Measurements from ENCODE around the gene PRKG1. TPM values are rescaled to one million over a fixed set of nuclear protein-coding genes. Genes with fewer than 3 reads are reported as not detected.

The PRKG1 gene
- total and polyA plus RNA-seq, 2 of the 4 experiments (the other 2 are of a cell fraction), result 3.5 to 18.3 TPM

- Histone ChIP-seq H3K18ac (ENCODE audit: low read depth, low read length) (no peak overlapping the region), H3K36me3 (ENCODE audit: control insufficient read depth, insufficient read depth, low read length) (no peaks in the 10 kb centered on the region), H3K4me3 (ENCODE audit: insufficient read depth, low read depth, low read length) (no peak overlapping the region), H3K9ac (ENCODE audit: low read depth, low read length) (no peak overlapping the region), H3K4me1 (ENCODE audit: control insufficient read depth, insufficient read depth, low read length) (no peaks in the 10 kb centered on the region), H2AK5ac (ENCODE audit: low read depth, low read length) (no peak overlapping the region), H3K23ac (ENCODE audit: low read depth, low read length) (no peak overlapping the region), H3K14ac (replicated peaks; ENCODE audit: low read depth, low read length) (no peak overlapping the region), H2BK5ac (ENCODE audit: low read depth, low read length, poor library complexity, severe bottlenecking) (no peak overlapping the region), H4K5ac (ENCODE audit: low read depth, low read length) (no peak overlapping the region), H4K91ac (ENCODE audit: insufficient read depth, low read depth, low read length) (no peak overlapping the region), H3K27me3 (ENCODE audit: control insufficient read depth, insufficient read depth, low read length) (no peaks in the 10 kb centered on the region), H3K56ac (ENCODE audit: extremely low read depth, insufficient read depth, low read length) (no peak overlapping the region), H2BK15ac (ENCODE audit: low read depth, low read length) (no peak overlapping the region), H3K4me2 (ENCODE audit: low read depth, low read length) (no peak overlapping the region), H4K20me1 (ENCODE audit: insufficient read depth, low read length) (no peaks in the 10 kb centered on the region), H3K79me1 (ENCODE audit: low read depth in 1 of 2, low read length in 2 of 2) (no peaks in the 10 kb centered on the region), H2AK9ac (replicated peaks; ENCODE audit: low read depth, low read length, poor library complexity) (no peak overlapping the region), H3K27ac (ENCODE audit: insufficient read depth, low read length) (no peak overlapping the region), H4K8ac (ENCODE audit: low read depth in 2 of 2, low read length in 2 of 2) (no peak overlapping the region), H3K4ac (ENCODE audit: low read depth, low read length) (no peak overlapping the region), H2AFZ (replicated peaks; ENCODE audit: low read length, poor library complexity) (no peak overlapping the region), H3K9me3 (ENCODE audit: control insufficient read depth, insufficient read depth, low read length) (no peaks in the 10 kb centered on the region), H3K9me1 (ENCODE audit: insufficient read depth, low read length) (no peaks in the 10 kb centered on the region), H2BK20ac (ENCODE audit: low read depth, low read length) (no peak overlapping the region), H2BK120ac (ENCODE audit: low read depth, low read length) (no peak overlapping the region)
- TF ChIP-seq NFE2L2 (IDR thresholded peaks at IDR 0.05; ENCODE audit: low read depth, low read length), result no peak
- TF ChIP-seq SMC3 (IDR thresholded peaks at IDR 0.05; ENCODE audit: low read depth, low read length), result no peak
- no peak for TF ChIP-seq CEBPB (IDR thresholded peaks at IDR 0.05; ENCODE audit: low read depth, low read length)
- TF ChIP-seq CHD1 (IDR thresholded peaks at IDR 0.05; ENCODE audit: low read depth, low read length), result no peak
- no peak for TF ChIP-seq ELK1 (IDR thresholded peaks at IDR 0.05; ENCODE audit: borderline replicate concordance, low read depth, low read length)
- TF ChIP-seq, protein P1, sequence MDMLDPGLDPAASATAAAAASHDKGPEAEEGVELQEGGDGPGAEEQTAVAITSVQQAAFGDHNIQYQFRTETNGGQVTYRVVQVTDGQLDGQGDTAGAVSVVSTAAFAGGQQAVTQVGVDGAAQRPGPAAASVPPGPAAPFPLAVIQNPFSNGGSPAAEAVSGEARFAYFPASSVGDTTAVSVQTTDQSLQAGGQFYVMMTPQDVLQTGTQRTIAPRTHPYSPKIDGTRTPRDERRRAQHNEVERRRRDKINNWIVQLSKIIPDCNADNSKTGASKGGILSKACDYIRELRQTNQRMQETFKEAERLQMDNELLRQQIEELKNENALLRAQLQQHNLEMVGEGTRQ (IDR thresholded peaks at IDR 0.05; ENCODE audit: low read depth, low read length), result no peak
- no peak for TF ChIP-seq RAD21 (IDR thresholded peaks at IDR 0.05; ENCODE audit: low read length)
- TF ChIP-seq, protein P2, sequence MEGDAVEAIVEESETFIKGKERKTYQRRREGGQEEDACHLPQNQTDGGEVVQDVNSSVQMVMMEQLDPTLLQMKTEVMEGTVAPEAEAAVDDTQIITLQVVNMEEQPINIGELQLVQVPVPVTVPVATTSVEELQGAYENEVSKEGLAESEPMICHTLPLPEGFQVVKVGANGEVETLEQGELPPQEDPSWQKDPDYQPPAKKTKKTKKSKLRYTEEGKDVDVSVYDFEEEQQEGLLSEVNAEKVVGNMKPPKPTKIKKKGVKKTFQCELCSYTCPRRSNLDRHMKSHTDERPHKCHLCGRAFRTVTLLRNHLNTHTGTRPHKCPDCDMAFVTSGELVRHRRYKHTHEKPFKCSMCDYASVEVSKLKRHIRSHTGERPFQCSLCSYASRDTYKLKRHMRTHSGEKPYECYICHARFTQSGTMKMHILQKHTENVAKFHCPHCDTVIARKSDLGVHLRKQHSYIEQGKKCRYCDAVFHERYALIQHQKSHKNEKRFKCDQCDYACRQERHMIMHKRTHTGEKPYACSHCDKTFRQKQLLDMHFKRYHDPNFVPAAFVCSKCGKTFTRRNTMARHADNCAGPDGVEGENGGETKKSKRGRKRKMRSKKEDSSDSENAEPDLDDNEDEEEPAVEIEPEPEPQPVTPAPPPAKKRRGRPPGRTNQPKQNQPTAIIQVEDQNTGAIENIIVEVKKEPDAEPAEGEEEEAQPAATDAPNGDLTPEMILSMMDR (conservative IDR thresholded peaks at IDR 0.05; ENCODE audit: low read depth, low read length), result no peak
- no peak for TF ChIP-seq POLR2A (IDR thresholded peaks at IDR 0.05; ENCODE audit: low read depth, low read length)
- no peak for TF ChIP-seq MAFK (IDR thresholded peaks at IDR 0.05; ENCODE audit: low read depth, low read length)
- TF ChIP-seq MAZ (IDR thresholded peaks at IDR 0.05; ENCODE audit: borderline replicate concordance, low read depth, low read length), result no peak
- TF ChIP-seq FOS (IDR thresholded peaks at IDR 0.05; ENCODE audit: low read depth, low read length), result no peak
- no peak for TF ChIP-seq RCOR1 (IDR thresholded peaks at IDR 0.05; ENCODE audit: insufficient replicate concordance, low read length)
- TF ChIP-seq MXI1 (IDR thresholded peaks at IDR 0.05; ENCODE audit: borderline replicate concordance, low read depth, low read length), result no peak
- TF ChIP-seq RFX5 (IDR thresholded peaks at IDR 0.05; ENCODE audit: low read depth, low read length), result no peak
- TF ChIP-seq BHLHE40 (IDR thresholded peaks at IDR 0.05; ENCODE audit: low read depth, low read length), result no peak
- dilution Hi-C loops (cut with HindIII; ENCODE audit: low sequenced_read_pairs, unreplicated experiment), result no loop called here
- in situ Hi-C loops (cut with MboI; ENCODE audit: low sequenced_read_pairs), result no loop called here
- CTCF ChIA-PET, result no interaction called here
- intact Hi-C loops (cut with micrococcal nuclease), result no loop called here
- ATAC-seq (ENCODE audit: low read depth) (no peak), DNase-seq (no peak)
- WGBS, 2 experiments (ENCODE audit: extremely low coverage in 2 of 2, insufficient read length in 1 of 2), result 82% methylated on average over 2 of the region's 9 CpGs; no CpG with 5 or more reads in 1 of the 2 experiments
- POLR2A ChIA-PET (ENCODE audit: unreplicated experiment), result no interaction called here
- BruUV-seq (replicated peaks), result no TSS peak
Observed at GRCh38 chr10:52105301-52105700, 1031.0 kb downstream of the PRKG1 start.
